Measurements from ENCODE around the gene CDH4. TPM values are rescaled to one million over a fixed set of nuclear protein-coding genes. Genes with fewer than 3 reads are reported as not detected.

CDH4 gene
- total and polyA plus RNA-seq, 8 donors: under 0.01 to 2.2 (median 0.11) TPM; not detected in 2

- H3K36me3 ChIP-seq: no peaks in the 10 kb centered on the region
- peaks cover 0 to 60% (median 17%) of the 10 kb centered on the region in 3 donors for H3K27me3 ChIP-seq
- 38 to 54% (median 47%) methylated on average over 10 of the region's 10 CpGs for WGBS, 5 donors
- no peak for DNase-seq
- no peaks in the 10 kb centered on the region for H3K9me3 ChIP-seq
- no peak for TF ChIP-seq POLR2AphosphoS5 (IDR thresholded peaks at IDR 0.05)
- TF ChIP-seq CTCF (IDR thresholded peaks at IDR 0.05): no peak
- no peak for TF ChIP-seq EP300 (IDR thresholded peaks at IDR 0.05)
- no peak for TF ChIP-seq POLR2A (IDR thresholded peaks at IDR 0.05)
- H3K4me1 ChIP-seq: no peaks in the 10 kb centered on the region
- H3K4me3 ChIP-seq: no peak overlapping the region
- H3K27ac ChIP-seq: no peak overlapping the region
- intact Hi-C loops (cut with DNase I; ENCODE audit: low total_unique reads): no loop called here
Observed at GRCh38 chr20:61433176-61433575, 181.1 kb downstream of the CDH4 start.

- Histone ChIP-seq H3K9me3 (no peaks in the 10 kb centered on the region), H3K4me3 (no peak overlapping the region), H3K27ac (no peak overlapping the region), H3K27me3 (peaks cover 0 to 65% (median 17%) of the 10 kb centered on the region in 3 donors), H3K4me1 (no peaks in the 10 kb centered on the region), H3K36me3 (no peaks in the 10 kb centered on the region)
- DNase-seq: no peak
- WGBS, 5 donors: 60 to 65% (median 63%) methylated on average over 9 of the region's 9 CpGs
- intact Hi-C loops (cut with DNase I; ENCODE audit: low total_unique reads): no loop called here
- no peak for TF ChIP-seq POLR2AphosphoS5 (IDR thresholded peaks at IDR 0.05)
Observed at GRCh38 chr20:61433816-61434215, 181.8 kb downstream of the CDH4 start.

- Histone ChIP-seq H3K9me3 (no peaks in the 10 kb centered on the region), H3K4me1 (no peaks in the 10 kb centered on the region), H3K27me3 (peaks cover 0 to 65% (median 17%) of the 10 kb centered on the region in 3 donors), H3K36me3 (no peaks in the 10 kb centered on the region), H3K27ac (no peak overlapping the region), H3K4me3 (no peak overlapping the region)
- WGBS, 5 donors: 26 to 35% (median 33%) methylated on average over 17 to 18 of the region's 18 CpGs
- peak in 1 of 2 donors; percentile 24 for DNase-seq
- TF ChIP-seq POLR2A (IDR thresholded peaks at IDR 0.05) (no peak), CTCF (IDR thresholded peaks at IDR 0.05) (no peak), POLR2AphosphoS5 (IDR thresholded peaks at IDR 0.05) (no peak)
- intact Hi-C loops (cut with DNase I; ENCODE audit: low total_unique reads): no loop called here
Observed at GRCh38 chr20:61434341-61434781, 182.3 kb downstream of the CDH4 start.

GRCh38 chr20:61435184-61435822 is 183.2 kb downstream of the CDH4 start:
- Histone ChIP-seq H3K27me3 (peaks cover 0 to 65% (median 17%) of the 10 kb centered on the region in 3 donors), H3K4me1 (no peaks in the 10 kb centered on the region), H3K4me3 (no peak overlapping the region), H3K27ac (no peak overlapping the region), H3K36me3 (no peaks in the 10 kb centered on the region), H3K9me3 (no peaks in the 10 kb centered on the region)
- intact Hi-C loops (cut with DNase I; ENCODE audit: low total_unique reads): no loop called here
- TF ChIP-seq EP300 (IDR thresholded peaks at IDR 0.05): no peak
- no peak for TF ChIP-seq CTCF (IDR thresholded peaks at IDR 0.05)
- no peak for TF ChIP-seq POLR2A (IDR thresholded peaks at IDR 0.05)
- TF ChIP-seq POLR2AphosphoS5 (IDR thresholded peaks at IDR 0.05): no peak
- DNase-seq: no peak
- 80 to 89% (median 81%) methylated on average over 14 to 15 of the region's 15 CpGs for WGBS, 5 donors

GRCh38 chr20:61435823-61436220 is 183.8 kb downstream of the CDH4 start:
- no peaks in the 10 kb centered on the region for H3K4me1 ChIP-seq
- H3K27ac ChIP-seq: no peak overlapping the region
- H3K4me3 ChIP-seq: no peak overlapping the region
- intact Hi-C loops (cut with DNase I; ENCODE audit: low total_unique reads): no loop called here
- H3K27me3 ChIP-seq: peaks cover 0 to 61% (median 17%) of the 10 kb centered on the region in 3 donors
- TF ChIP-seq CTCF (IDR thresholded peaks at IDR 0.05) (no peak), POLR2AphosphoS5 (IDR thresholded peaks at IDR 0.05) (no peak), POLR2A (IDR thresholded peaks at IDR 0.05) (no peak), EP300 (IDR thresholded peaks at IDR 0.05) (no peak)
- WGBS, 5 donors: 66 to 77% (median 68%) methylated on average over 2 to 3 of the region's 3 CpGs
- H3K36me3 ChIP-seq: no peaks in the 10 kb centered on the region
- no peak for DNase-seq
- H3K9me3 ChIP-seq: no peaks in the 10 kb centered on the region
